Fibroblast of skin of right quadriceps (primary cell): ENCODE measurements around the gene CLEC14A.
A peak's percentile ranks its signal among the peaks of the same experiment; 100 is the strongest.

Source experiments
- DNase-seq: peaks from one replicate; pipeline ENCODE4 v3.0.0-alpha.2; 2013

CLEC14A gene

GRCh38 chr14:38248321-38249028 lies 7.4 kb downstream of the CLEC14A start:
- no peak for DNase-seq

GRCh38 chr14:38243696-38244240 lies 12.1 kb downstream of the CLEC14A start:
- no peak for DNase-seq

GRCh38 chr14:38238878-38239277 lies 17.0 kb downstream of the CLEC14A start:
- peak; percentile 57 for DNase-seq

- DNase-seq = peak; percentile 56
Measured at GRCh38 chr14:38238332-38238731, 17.6 kb downstream of the CLEC14A start.

GRCh38 chr14:38233218-38233617 lies 22.7 kb downstream of the CLEC14A start:
- no peak for DNase-seq

- no peak for DNase-seq
Measured at GRCh38 chr14:38226366-38226765, 29.5 kb downstream of the CLEC14A start.

GRCh38 chr14:38225946-38226345 lies 29.9 kb downstream of the CLEC14A start:
- DNase-seq = no peak

- no peak for DNase-seq
Measured at GRCh38 chr14:38224338-38224737, 31.6 kb downstream of the CLEC14A start.

- no peak for DNase-seq
Measured at GRCh38 chr14:38221077-38221476, 34.8 kb downstream of the CLEC14A start.

GRCh38 chr14:38217553-38217952 lies 38.3 kb downstream of the CLEC14A start:
- no peak for DNase-seq

GRCh38 chr14:38213001-38213400 lies 42.9 kb downstream of the CLEC14A start:
- DNase-seq = peak; percentile 65

GRCh38 chr14:38212111-38212510 lies 43.8 kb downstream of the CLEC14A start:
- no peak for DNase-seq

GRCh38 chr14:38211255-38211735 lies 44.6 kb downstream of the CLEC14A start:
- DNase-seq = peak; percentile 18

GRCh38 chr14:38210587-38211216 lies 45.2 kb downstream of the CLEC14A start:
- peak; percentile 55 for DNase-seq

- DNase-seq = peak; percentile 71
Measured at GRCh38 chr14:38209572-38210557, 46.0 kb downstream of the CLEC14A start.

GRCh38 chr14:38208618-38209562 lies 47.0 kb downstream of the CLEC14A start:
- peak; percentile 76 for DNase-seq

- no peak for DNase-seq
Measured at GRCh38 chr14:38207736-38208617, 47.9 kb downstream of the CLEC14A start, which contains the start of gene SSTR1. Gene SSTR1, plus strand, starts transcription at chr14:38207904. Its CDS starts 1,486 bp downstream, at chr14:38209390.

- no peak for DNase-seq
Measured at GRCh38 chr14:38207377-38207735, 48.5 kb downstream of the CLEC14A start.

GRCh38 chr14:38206689-38207376 lies 49.1 kb downstream of the CLEC14A start:
- no peak for DNase-seq
